A549 (cell line): Measurements from ENCODE around the gene MINDY4. TPM values are rescaled to one million over a fixed set of nuclear protein-coding genes. Genes with fewer than 3 reads are reported as not detected.

Experiments used
- ATAC-seq, 2 experiments: fragments of 200-7000 bp in 1 of 2; fragments of >200 bp in 1 of 2; cut with Nextera tagmentation in 1 of 2; cut with Tn5 transposase in 1 of 2; 3 replicates each; pipeline versions ENCODE4 v1.8.0 to v1.9.1; 2018 to 2020; ENCODE audit warnings: mild to moderate bottlenecking in 1 of 2, moderate library complexity in 1 of 2
- CTCF ChIA-PET: fragments of 300-600 bp; sonication (Branson Sonifier 250); formaldehyde crosslinking; extraction: SDS; loops from one replicate; lab custom pipeline; 2021; ENCODE audit warnings: antibody characterized with exemption, inconsistent platforms; lab: Yijun Ruan, JAX
- POLR2A ChIA-PET: fragments of 350-600 bp; formaldehyde crosslinking; extraction: SDS; loops from one replicate; lab custom pipeline; 2021; ENCODE audit warnings: antibody characterized with exemption, inconsistent platforms; lab: Yijun Ruan, JAX
- DNase-seq, 2 experiments: peaks; one replicate each; pipeline versions ENCODE4 v3.0.0 to v3.0.0-alpha.2; 2011 to 2016; ENCODE audit warnings: low read depth in 1 of 2, low spot score in 1 of 2
- FAIRE-seq: peaks from 2 replicates; lab custom pipeline; 2011; peaks lifted over from hg19 to GRCh38; lab: Jason Lieb, UNC
- H3K27ac ChIP-seq, 2 experiments: fragments of >200 bp; sonication (Bioruptor Twin); formaldehyde crosslinking; 3 replicates each; pipeline ENCODE4 v1.5.1; 2016 to 2017
- H3K4me1 ChIP-seq: fragments of >200 bp; sonication (Bioruptor Twin); formaldehyde crosslinking; 3 replicates; pipeline ENCODE4 v1.6.1; 2016
- H3K4me2 ChIP-seq: fragments of >200 bp; sonication (Bioruptor Twin); formaldehyde crosslinking; 3 replicates; pipeline ENCODE4 v1.6.1; 2016
- H3K4me3 ChIP-seq: fragments of >200 bp; sonication (Bioruptor Twin); formaldehyde crosslinking; 3 replicates; pipeline ENCODE4 v1.5.1; 2016
- H3K9me3 ChIP-seq: fragments of >200 bp; sonication (Bioruptor Twin); formaldehyde crosslinking; 3 replicates; pipeline ENCODE4 v1.6.1; 2016
- BHLHE40 ChIP-seq: IDR thresholded peaks from 2 replicates; pipeline ENCODE4 v1.6.1; 2012; ENCODE audit warnings: low read depth, low read length, inconsistent platforms
- CBX2 ChIP-seq: fragments of 200-600 bp; sonication (generic); IDR thresholded peaks from 2 replicates; pipeline ENCODE4 v1.6.1; 2016; ENCODE audit warnings: low read depth, mild to moderate bottlenecking, borderline replicate concordance
- CHD2 ChIP-seq: fragments of 150-350 bp; IDR thresholded peaks from 2 replicates; pipeline ENCODE4 v1.6.1; 2014; ENCODE audit warnings: low read length; ENCODE audit not compliant: partially characterized antibody
- CHD4 ChIP-seq: fragments of 200-600 bp; sonication (generic); IDR thresholded peaks from 2 replicates; pipeline ENCODE4 v1.6.1; 2016; ENCODE audit warnings: antibody characterized with exemption, mild to moderate bottlenecking, borderline replicate concordance
- EHF ChIP-seq: fragments of 250-450 bp; sonication (Bioruptor Pico); IDR thresholded peaks from 2 replicates; pipeline ENCODE4 v1.5.0; 2020; ENCODE audit warnings: mild to moderate bottlenecking
- FOSB ChIP-seq: fragments of 250-450 bp; sonication (Bioruptor Pico); IDR thresholded peaks from 2 replicates; pipeline ENCODE4 v1.5.0; 2020; ENCODE audit warnings: mild to moderate bottlenecking, moderate library complexity
- GATA3 ChIP-seq: IDR thresholded peaks from 2 replicates; pipeline ENCODE4 v1.6.1; 2012; ENCODE audit warnings: borderline replicate concordance
- HEYL ChIP-seq: fragments of 250-450 bp; sonication (Bioruptor Pico); IDR thresholded peaks from 2 replicates; pipeline ENCODE4 v1.8.0; 2021; ENCODE audit warnings: mild to moderate bottlenecking, moderate library complexity
- HOXB13 ChIP-seq: fragments of 250-450 bp; sonication (Bioruptor Pico); IDR thresholded peaks from 2 replicates; pipeline ENCODE4 v1.5.0; 2020; ENCODE audit warnings: low read depth, mild to moderate bottlenecking, moderate library complexity
- KDM5A ChIP-seq: fragments of 200-600 bp; sonication (generic); IDR thresholded peaks from 2 replicates; pipeline ENCODE4 v1.6.1; 2016; ENCODE audit warnings: antibody characterized with exemption, mild to moderate bottlenecking
- MAX ChIP-seq: IDR thresholded peaks from 2 replicates; pipeline ENCODE4 v1.6.1; 2012
- MAZ ChIP-seq: fragments of 150-350 bp; IDR thresholded peaks from 2 replicates; pipeline ENCODE4 v1.6.1; 2014; ENCODE audit warnings: antibody characterized with exemption, low read depth, low read length, borderline replicate concordance
- MYC ChIP-seq: IDR thresholded peaks from 2 replicates; pipeline ENCODE4 v1.6.1; 2012; ENCODE audit warnings: mild to moderate bottlenecking, inconsistent platforms, low read length, improper control_type of control experiment, borderline replicate concordance
- PHF8 ChIP-seq: fragments of 200-600 bp; sonication (generic); IDR thresholded peaks from 2 replicates; pipeline ENCODE4 v1.6.1; 2016; ENCODE audit warnings: low read depth, mild to moderate bottlenecking, antibody characterized with exemption, moderate library complexity, borderline replicate concordance
- RARB ChIP-seq: fragments of 250-450 bp; sonication (Bioruptor Pico); IDR thresholded peaks from 2 replicates; pipeline ENCODE4 v1.8.0; 2021; ENCODE audit warnings: mild to moderate bottlenecking, moderate library complexity
- REST ChIP-seq: fragments of 200-600 bp; sonication (generic); IDR thresholded peaks from 2 replicates; pipeline ENCODE4 v1.6.1; 2016; ENCODE audit warnings: antibody characterized with exemption, mild to moderate bottlenecking, moderate library complexity
- ZNF302 ChIP-seq: fragments of 250-450 bp; sonication (Bioruptor Pico); IDR thresholded peaks from 2 replicates; pipeline ENCODE4 v1.9.0; 2021; ENCODE audit warnings: inconsistent platforms, mild to moderate bottlenecking, moderate library complexity
- WGBS: methylation state at CpG from one replicate; pipeline ENCODE4 v1.1.6; 2017; ENCODE audit errors: missing lambda C conversion rate; 5-methylcytosine and 5-hydroxymethylcytosine counted together
- polyA plus RNA-seq, 4 experiments: library from polyadenylated mRNA; depleted of rRNA in 3 of 4; stranded (reverse); fragments of >200 nt; fragmentation: RNase III in 1 of 4; extraction: RNeasy Plus Mini Kit Qiagen cat#74134 plus additional on column Dnase treatment in 1 of 4; gene quantifications; 2 replicates in 3 of 4; 3 replicates in 1 of 4; pipeline ENCODE4 v1.2.3, GENCODE V29; 2011 to 2017
- TF ChIP-seq, protein P1 (sequence below): IDR thresholded peaks from 2 replicates; pipeline ENCODE4 v1.6.1; 2012; ENCODE audit warnings: low read depth, borderline replicate concordance

MINDY4 gene
- polyA plus RNA-seq, 2 of the 4 experiments (the other 2 are of a cell fraction) = 1.8 to 3.6 TPM

DNA sequence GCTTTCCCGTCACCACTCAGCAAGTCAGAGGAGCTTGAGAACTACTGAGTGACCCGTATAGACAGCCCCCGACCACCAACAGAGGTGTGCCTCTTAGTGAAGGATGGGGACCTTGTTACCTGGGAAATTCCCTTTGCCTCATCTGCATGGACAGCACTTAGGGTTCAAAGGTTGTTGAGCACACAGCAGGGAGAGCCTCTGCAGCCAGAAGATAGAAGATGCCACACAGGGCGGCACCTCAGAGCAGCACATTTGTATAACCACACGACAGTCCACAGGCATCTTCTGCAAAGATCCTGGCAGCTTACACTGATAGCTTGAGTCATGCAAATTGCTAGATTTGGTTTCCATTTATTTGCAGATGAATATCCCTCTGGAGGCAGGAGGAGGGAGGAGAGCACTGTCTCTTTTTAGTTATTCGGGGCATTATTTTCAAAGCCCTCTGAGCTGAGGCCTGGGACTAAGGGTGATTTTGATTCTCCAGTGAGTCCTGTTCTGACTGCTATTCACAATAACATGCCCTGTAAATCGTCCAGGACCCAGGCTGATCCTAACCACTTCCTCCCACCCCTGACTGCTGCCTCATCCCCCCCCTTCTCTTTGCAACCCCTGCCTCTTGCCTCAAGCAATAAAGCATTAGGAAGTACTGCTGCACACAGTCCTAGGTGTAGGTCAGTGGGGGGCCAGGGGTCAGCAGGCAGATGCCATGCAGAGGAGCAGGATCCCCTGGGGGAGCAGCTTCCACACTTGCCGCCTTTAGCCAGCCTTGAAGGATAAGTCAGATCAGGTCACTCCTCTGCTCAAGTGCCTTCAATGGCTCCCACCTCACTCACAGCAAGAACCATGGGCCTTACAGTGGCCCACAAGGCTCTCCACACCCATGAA lies 43.9 kb upstream of the MINDY4 start (continued):
- no peak for TF ChIP-seq MAX
- TF ChIP-seq HOXB13 (CRISPR knock-in tag) = no peak

GRCh38 chr7:30728591-30729100 lies 42.6 kb upstream of the MINDY4 start:
- CTCF ChIA-PET = interaction anchor here (1.1 to 6.3 kb wide), 4 partner anchors 11 to 453 kb away, joined by 3 to 48 read pairs (median 17); no protein-coding TSS in a partner anchor
- no peak for TF ChIP-seq GATA3
- TF ChIP-seq HOXB13 (CRISPR knock-in tag) = no peak
- TF ChIP-seq RARB (CRISPR knock-in tag) = no peak

DNA sequence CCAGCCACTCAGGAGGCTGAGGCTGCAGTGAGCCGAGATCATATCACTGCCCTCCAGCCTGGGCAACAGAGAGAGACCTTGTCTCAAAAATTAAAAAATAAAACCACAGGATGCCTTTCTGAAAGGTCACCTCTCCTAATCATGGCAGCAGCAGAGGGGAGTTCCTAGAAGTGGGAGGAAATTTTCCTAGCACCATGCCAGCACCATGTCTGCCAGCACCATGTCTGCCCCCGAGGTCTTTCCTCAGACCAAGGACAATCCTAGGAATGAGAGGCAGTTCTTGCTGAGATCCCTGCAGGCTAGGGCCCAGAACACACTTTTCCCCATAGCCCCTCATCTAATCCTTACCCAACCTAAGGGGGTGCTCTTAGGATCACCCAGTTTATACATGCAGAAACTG lies 41.6 kb upstream of the MINDY4 start:
- ChIA-PET POLR2A (no interaction called here), CTCF (interaction anchor here (0.5 to 2.7 kb wide), 3 partner anchors 11 to 468 kb away, joined by 3 to 31 read pairs (median 4); no protein-coding TSS in a partner anchor)
- Histone ChIP-seq H3K4me3 (no peak overlapping the region), H3K4me1 (peaks cover 6% of the 10 kb centered on the region; the same call in 2 of the 3 replicates), H3K27ac (no peak overlapping the region), H3K4me2 (no peak overlapping the region), H3K9me3 (no peaks in the 10 kb centered on the region)
- 10% methylated on average over 2 of the region's 2 CpGs for WGBS
- FAIRE-seq (no peak), ATAC-seq (no peak), DNase-seq (no peak)
- TF ChIP-seq HEYL (CRISPR knock-in tag) (no peak), CHD2 (no peak), MYC (no peak), EHF (no peak), CHD4 (no peak), BHLHE40 (no peak), PHF8 (no peak), MAZ (no peak), REST (no peak), CBX2 (no peak), FOSB (CRISPR knock-in tag) (no peak), ZNF302 (no peak), KDM5A (no peak)
- TF ChIP-seq, protein P1, sequence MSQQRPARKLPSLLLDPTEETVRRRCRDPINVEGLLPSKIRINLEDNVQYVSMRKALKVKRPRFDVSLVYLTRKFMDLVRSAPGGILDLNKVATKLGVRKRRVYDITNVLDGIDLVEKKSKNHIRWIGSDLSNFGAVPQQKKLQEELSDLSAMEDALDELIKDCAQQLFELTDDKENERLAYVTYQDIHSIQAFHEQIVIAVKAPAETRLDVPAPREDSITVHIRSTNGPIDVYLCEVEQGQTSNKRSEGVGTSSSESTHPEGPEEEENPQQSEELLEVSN = no peak

More at GRCh38 chr7:30728591-30729100, 42.6 kb upstream of the MINDY4 start:
- POLR2A ChIA-PET = no interaction called here
- Histone ChIP-seq H3K4me2 (no peak overlapping the region), H3K4me3 (no peak overlapping the region), H3K27ac (no peak overlapping the region), H3K4me1 (peaks cover 6% of the 10 kb centered on the region; the same call in 2 of the 3 replicates), H3K9me3 (no peaks in the 10 kb centered on the region)
- 39% methylated on average over 6 of the region's 6 CpGs for WGBS
- ATAC-seq = no peak
- DNase-seq = no peak
- no peak for FAIRE-seq
